ENCODE measurements around the gene TCAP. TPM values are rescaled to one million over a fixed set of nuclear protein-coding genes. Genes with fewer than 3 reads are reported as not detected.

Gene TCAP
- total and polyA plus RNA-seq, 10 of the 15 experiments (the other 5 are each of a cell fraction or from before 2014, with no cell fraction given): 0.17 to 1.0 (median 0.36) TPM; not detected in 3

- TF ChIP-seq REST (IDR thresholded peaks at IDR 0.05; ENCODE audit: low read depth, low read length): no peak
- peak; percentile 4; the same call in 1 of the 2 replicates for TF ChIP-seq SMC3 (IDR thresholded peaks at IDR 0.05; ENCODE audit: borderline replicate concordance, low read length)
- no peak for TF ChIP-seq SUZ12 (IDR thresholded peaks at IDR 0.05; ENCODE audit: unreplicated experiment)
- TF ChIP-seq FOS (IDR thresholded peaks at IDR 0.05; ENCODE audit: borderline replicate concordance, extremely low read depth, insufficient read length): no peak
- TF ChIP-seq LARP7 (IDR thresholded peaks at IDR 0.05): no peak
- TF ChIP-seq, protein P1, sequence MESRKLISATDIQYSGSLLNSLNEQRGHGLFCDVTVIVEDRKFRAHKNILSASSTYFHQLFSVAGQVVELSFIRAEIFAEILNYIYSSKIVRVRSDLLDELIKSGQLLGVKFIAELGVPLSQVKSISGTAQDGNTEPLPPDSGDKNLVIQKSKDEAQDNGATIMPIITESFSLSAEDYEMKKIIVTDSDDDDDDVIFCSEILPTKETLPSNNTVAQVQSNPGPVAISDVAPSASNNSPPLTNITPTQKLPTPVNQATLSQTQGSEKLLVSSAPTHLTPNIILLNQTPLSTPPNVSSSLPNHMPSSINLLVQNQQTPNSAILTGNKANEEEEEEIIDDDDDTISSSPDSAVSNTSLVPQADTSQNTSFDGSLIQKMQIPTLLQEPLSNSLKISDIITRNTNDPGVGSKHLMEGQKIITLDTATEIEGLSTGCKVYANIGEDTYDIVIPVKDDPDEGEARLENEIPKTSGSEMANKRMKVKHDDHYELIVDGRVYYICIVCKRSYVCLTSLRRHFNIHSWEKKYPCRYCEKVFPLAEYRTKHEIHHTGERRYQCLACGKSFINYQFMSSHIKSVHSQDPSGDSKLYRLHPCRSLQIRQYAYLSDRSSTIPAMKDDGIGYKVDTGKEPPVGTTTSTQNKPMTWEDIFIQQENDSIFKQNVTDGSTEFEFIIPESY (IDR thresholded peaks at IDR 0.05): no peak
- no peak for TF ChIP-seq NFYA (IDR thresholded peaks at IDR 0.05; ENCODE audit: borderline replicate concordance, low read depth, low read length)
- no peak for TF ChIP-seq ZNF207 (IDR thresholded peaks at IDR 0.05; ENCODE audit: borderline replicate concordance)
- no peak for TF ChIP-seq CHD2 (IDR thresholded peaks at IDR 0.05; ENCODE audit: borderline replicate concordance, low read depth, low read length)
- TF ChIP-seq, protein P2, sequence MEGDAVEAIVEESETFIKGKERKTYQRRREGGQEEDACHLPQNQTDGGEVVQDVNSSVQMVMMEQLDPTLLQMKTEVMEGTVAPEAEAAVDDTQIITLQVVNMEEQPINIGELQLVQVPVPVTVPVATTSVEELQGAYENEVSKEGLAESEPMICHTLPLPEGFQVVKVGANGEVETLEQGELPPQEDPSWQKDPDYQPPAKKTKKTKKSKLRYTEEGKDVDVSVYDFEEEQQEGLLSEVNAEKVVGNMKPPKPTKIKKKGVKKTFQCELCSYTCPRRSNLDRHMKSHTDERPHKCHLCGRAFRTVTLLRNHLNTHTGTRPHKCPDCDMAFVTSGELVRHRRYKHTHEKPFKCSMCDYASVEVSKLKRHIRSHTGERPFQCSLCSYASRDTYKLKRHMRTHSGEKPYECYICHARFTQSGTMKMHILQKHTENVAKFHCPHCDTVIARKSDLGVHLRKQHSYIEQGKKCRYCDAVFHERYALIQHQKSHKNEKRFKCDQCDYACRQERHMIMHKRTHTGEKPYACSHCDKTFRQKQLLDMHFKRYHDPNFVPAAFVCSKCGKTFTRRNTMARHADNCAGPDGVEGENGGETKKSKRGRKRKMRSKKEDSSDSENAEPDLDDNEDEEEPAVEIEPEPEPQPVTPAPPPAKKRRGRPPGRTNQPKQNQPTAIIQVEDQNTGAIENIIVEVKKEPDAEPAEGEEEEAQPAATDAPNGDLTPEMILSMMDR (IDR thresholded peaks at IDR 0.05 in 2 of 3, conservative IDR thresholded peaks at IDR 0.05 in 1 of 3; ENCODE audit: control insufficient read depth in 2 of 3, extremely low read depth in 1 of 3, insufficient read depth in 1 of 3, low read depth in 3 of 3, low read length in 3 of 3): peak; percentile 47 to 56 (median 52); a peak in 5 of 6 replicates
- TF ChIP-seq ASH2L (IDR thresholded peaks at IDR 0.05; ENCODE audit: borderline replicate concordance, low read depth): no peak
- 0 out of 2 replicates have a peak, but pooled peaks have one; percentile 15 for TF ChIP-seq EED (IDR thresholded peaks at IDR 0.05; ENCODE audit: low read depth)
- TF ChIP-seq NFYB (IDR thresholded peaks at IDR 0.05; ENCODE audit: insufficient read depth, low read depth, low read length): no peak
- no peak for TF ChIP-seq STAT3 (IDR thresholded peaks at IDR 0.05; ENCODE audit: low read depth, low read length)
- TF ChIP-seq ZSCAN29 (IDR thresholded peaks at IDR 0.05): no peak
- no peak for TF ChIP-seq MEF2A (IDR thresholded peaks at IDR 0.05; ENCODE audit: insufficient read depth, low read depth, low read length)
- no peak for TF ChIP-seq HDAC2 (IDR thresholded peaks at IDR 0.05)
- TF ChIP-seq RB1 (IDR thresholded peaks at IDR 0.05; ENCODE audit: borderline replicate concordance): no peak
- TF ChIP-seq SREBF2 (IDR thresholded peaks at IDR 0.05; ENCODE audit: low read length): no peak
- TF ChIP-seq, protein P3, sequence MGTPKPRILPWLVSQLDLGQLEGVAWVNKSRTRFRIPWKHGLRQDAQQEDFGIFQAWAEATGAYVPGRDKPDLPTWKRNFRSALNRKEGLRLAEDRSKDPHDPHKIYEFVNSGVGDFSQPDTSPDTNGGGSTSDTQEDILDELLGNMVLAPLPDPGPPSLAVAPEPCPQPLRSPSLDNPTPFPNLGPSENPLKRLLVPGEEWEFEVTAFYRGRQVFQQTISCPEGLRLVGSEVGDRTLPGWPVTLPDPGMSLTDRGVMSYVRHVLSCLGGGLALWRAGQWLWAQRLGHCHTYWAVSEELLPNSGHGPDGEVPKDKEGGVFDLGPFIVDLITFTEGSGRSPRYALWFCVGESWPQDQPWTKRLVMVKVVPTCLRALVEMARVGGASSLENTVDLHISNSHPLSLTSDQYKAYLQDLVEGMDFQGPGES (IDR thresholded peaks at IDR 0.05): no peak
Measured at GRCh38 chr17:39671651-39672521, 6.7 kb downstream of the TCAP start (continued).
